Ureter (tissue), 1 donor: ENCODE results near the gene NLRP1. TPM values are rescaled to one million over a fixed set of nuclear protein-coding genes. Genes with fewer than 3 reads are reported as not detected.
"Not testable (repeated sequence)": the region's sequence is repeated elsewhere in the genome, so short reads cannot be mapped to it uniquely, and the experiment has no call there.

Source experiments
- DNase-seq: peaks from one replicate; pipeline ENCODE4 v3.0.0-alpha.2; 2020; ENCODE audit warnings: low spot score
- total RNA-seq: library from RNA; stranded (reverse); gene quantifications from one replicate; pipeline ENCODE4 v1.2.4, GENCODE V29; 2023
- donor health status: DM: yes; HTN: yes; CAD: no.

The NLRP1 gene
- total RNA-seq, 1 donor from 2014 or later, result 34.2 TPM

- DNase-seq, result peak; percentile 52
Observed at GRCh38 chr17:5587438-5588032, 3.2 kb upstream of the NLRP1 start.

GRCh38 chr17:5585836-5586521, 1.7 kb upstream of the NLRP1 start:
- DNase-seq, result peak; percentile 46

GRCh38 chr17:5585287-5585794, 1.0 kb upstream of the NLRP1 start:
- no peak for DNase-seq

- no peak for DNase-seq
Observed at GRCh38 chr17:5583426-5584382, 605 bp downstream of the NLRP1 start.

GRCh38 chr17:5582209-5583185, 1.8 kb downstream of the NLRP1 start:
- DNase-seq, result no peak

GRCh38 chr17:5581655-5582054, 2.7 kb downstream of the NLRP1 start:
- no peak for DNase-seq

- no peak for DNase-seq
Observed at GRCh38 chr17:5580969-5581368, 3.3 kb downstream of the NLRP1 start.

- DNase-seq, result no peak
Observed at GRCh38 chr17:5580367-5580766, 3.9 kb downstream of the NLRP1 start.

GRCh38 chr17:5578768-5579167, 5.5 kb downstream of the NLRP1 start:
- DNase-seq, result not testable (repeated sequence)

GRCh38 chr17:5573017-5573416, 11.3 kb downstream of the NLRP1 start:
- DNase-seq, result not testable (repeated sequence)

GRCh38 chr17:5571281-5571680, 13.0 kb downstream of the NLRP1 start:
- no peak for DNase-seq

GRCh38 chr17:5565808-5566207, 18.5 kb downstream of the NLRP1 start:
- DNase-seq, result no peak

- DNase-seq, result no peak
Observed at GRCh38 chr17:5563456-5563855, 20.9 kb downstream of the NLRP1 start.

- DNase-seq, result no peak
Observed at GRCh38 chr17:5562661-5563360, 21.5 kb downstream of the NLRP1 start.

- no peak for DNase-seq
Observed at GRCh38 chr17:5561736-5562571, 22.4 kb downstream of the NLRP1 start.

GRCh38 chr17:5560361-5560988, 23.8 kb downstream of the NLRP1 start:
- DNase-seq, result no peak

GRCh38 chr17:5558815-5559785, 25.2 kb downstream of the NLRP1 start:
- no peak for DNase-seq

GRCh38 chr17:5557990-5558389, 26.3 kb downstream of the NLRP1 start:
- no peak for DNase-seq
